Measurements from ENCODE around the gene ATG7.

DNA sequence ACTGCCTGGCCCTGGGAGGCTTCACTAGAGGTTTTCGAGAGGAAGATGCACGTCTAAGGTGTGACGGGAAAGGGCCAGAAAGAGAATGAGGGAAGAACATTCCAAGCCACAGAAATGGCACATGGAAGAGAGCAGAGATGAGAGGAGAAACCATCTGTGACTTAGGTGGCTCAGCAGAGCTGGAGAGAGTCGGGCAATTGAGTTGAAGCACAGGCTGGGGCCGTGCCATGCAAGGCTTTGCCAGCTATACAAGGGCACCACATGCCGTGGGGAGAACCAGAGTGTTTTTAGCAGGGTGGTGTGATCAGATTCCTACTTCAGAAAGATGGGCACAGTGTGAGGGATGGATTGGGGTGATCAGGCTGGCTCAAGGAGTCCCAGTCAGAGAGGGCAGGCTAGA, 245.4 kb downstream of the ATG7 start:
- TF ChIP-seq EZH2phosphoT487 (IDR thresholded peaks at IDR 0.05), result no peak
- TF ChIP-seq, protein P1, sequence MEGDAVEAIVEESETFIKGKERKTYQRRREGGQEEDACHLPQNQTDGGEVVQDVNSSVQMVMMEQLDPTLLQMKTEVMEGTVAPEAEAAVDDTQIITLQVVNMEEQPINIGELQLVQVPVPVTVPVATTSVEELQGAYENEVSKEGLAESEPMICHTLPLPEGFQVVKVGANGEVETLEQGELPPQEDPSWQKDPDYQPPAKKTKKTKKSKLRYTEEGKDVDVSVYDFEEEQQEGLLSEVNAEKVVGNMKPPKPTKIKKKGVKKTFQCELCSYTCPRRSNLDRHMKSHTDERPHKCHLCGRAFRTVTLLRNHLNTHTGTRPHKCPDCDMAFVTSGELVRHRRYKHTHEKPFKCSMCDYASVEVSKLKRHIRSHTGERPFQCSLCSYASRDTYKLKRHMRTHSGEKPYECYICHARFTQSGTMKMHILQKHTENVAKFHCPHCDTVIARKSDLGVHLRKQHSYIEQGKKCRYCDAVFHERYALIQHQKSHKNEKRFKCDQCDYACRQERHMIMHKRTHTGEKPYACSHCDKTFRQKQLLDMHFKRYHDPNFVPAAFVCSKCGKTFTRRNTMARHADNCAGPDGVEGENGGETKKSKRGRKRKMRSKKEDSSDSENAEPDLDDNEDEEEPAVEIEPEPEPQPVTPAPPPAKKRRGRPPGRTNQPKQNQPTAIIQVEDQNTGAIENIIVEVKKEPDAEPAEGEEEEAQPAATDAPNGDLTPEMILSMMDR (IDR thresholded peaks at IDR 0.05), result no peak

Data from neural progenitor cell (in vitro differentiated cells).